Measurements from ENCODE around the gene ZNF417. TPM values are rescaled to one million over a fixed set of nuclear protein-coding genes. Genes with fewer than 3 reads are reported as not detected.

Gene ZNF417
- total and polyA plus RNA-seq, 2 of the 8 experiments (the other 6 are each of a cell fraction or from before 2014, with no cell fraction given): 5.4 to 19.2 TPM

DNA sequence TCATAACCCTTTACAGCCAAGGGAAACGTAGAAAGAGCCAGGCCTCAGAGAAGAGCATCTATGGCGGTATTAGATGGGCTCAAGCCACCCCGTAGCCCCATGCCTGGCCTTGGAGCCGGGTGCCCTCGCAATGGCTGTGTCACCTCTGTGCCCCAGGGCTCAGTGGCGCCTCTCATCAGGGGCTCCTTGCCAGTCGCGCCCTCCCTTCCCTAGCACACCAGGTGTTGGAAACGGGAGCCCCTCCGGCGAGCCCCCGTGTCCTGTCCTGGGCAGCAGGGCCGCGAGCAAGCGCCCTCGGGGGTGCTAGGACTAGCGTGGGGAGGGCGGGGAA, 30.7 kb upstream of the ZNF417 start:
- Histone ChIP-seq H2AFZ (ENCODE audit: low read length) (no peak overlapping the region), H3K36me3 (ENCODE audit: control insufficient read depth in 2 of 4, insufficient read depth in 4 of 4, low read length in 3 of 4) (peaks cover 7 to 21% (median 15%) of the 10 kb centered on the region in 4 experiments; a peak in 7 of 8 replicates), H4K91ac (replicated peaks; ENCODE audit: insufficient read length, low read length) (peak overlapping the region; percentile 26), H2AK5ac (ENCODE audit: low read depth, low read length) (0 out of 2 replicates have a peak overlapping the region, but pooled peaks have one; percentile 19), H2BK12ac (ENCODE audit: low read depth, low read length) (no peak overlapping the region), H3K4ac (replicated peaks; ENCODE audit: insufficient read length, low read depth, low read length) (no peak overlapping the region), H3K4me2 (ENCODE audit: insufficient read depth in 1 of 2, low read depth in 2 of 2, low read length in 2 of 2) (peak overlapping the region; percentile 98 to 99), H3K4me1 (replicated peaks in 1 of 4; ENCODE audit: control insufficient read depth in 3 of 4, insufficient read depth in 4 of 4, low read length in 3 of 4) (peaks cover 0 to 9% (median 2%) of the 10 kb centered on the region in 4 experiments; a peak in 5 of 7 replicates), H4K20me1 (replicated peaks in 1 of 2; ENCODE audit: control insufficient read depth in 1 of 2, insufficient read depth in 2 of 2, low read length in 2 of 2) (peaks cover 0 to 10% of the 10 kb centered on the region in 2 experiments), H2BK15ac (ENCODE audit: low read length) (no peak overlapping the region), H3K4me3 (ENCODE audit: extremely low read depth in 1 of 4, insufficient read depth in 2 of 4, low read depth in 3 of 4, low read length in 4 of 4) (peak overlapping the region; percentile 71 to 98 (median 88)), H3K27me3 (replicated peaks in 1 of 4; ENCODE audit: control insufficient read depth in 3 of 4, extremely low read depth in 1 of 4, insufficient read depth in 3 of 4, low read length in 3 of 4) (no peaks in the 10 kb centered on the region), H4K5ac (ENCODE audit: insufficient read length, low read depth, low read length) (no peak overlapping the region), H4K8ac (ENCODE audit: extremely low read depth, insufficient read depth, low read length) (peak overlapping the region; percentile 96; the same call in 1 of the 2 replicates), H3K56ac (replicated peaks; ENCODE audit: insufficient read length, low read depth, low read length) (peak overlapping the region; percentile 54), H3K27ac (ENCODE audit: low read depth, low read length) (peak overlapping the region; percentile 67; the same call in 1 of the 2 replicates), H3K23ac (ENCODE audit: insufficient read length) (no peak overlapping the region), H2BK5ac (ENCODE audit: low read depth, low read length) (peak overlapping the region; percentile 87), H3K9ac (replicated peaks in 1 of 4; ENCODE audit: extremely low read depth in 1 of 4, low read depth in 3 of 4, low read length in 3 of 4) (peak overlapping the region; percentile 83 to 92 (median 86)), H3K14ac (ENCODE audit: insufficient read length) (no peak overlapping the region), H3K9me3 (ENCODE audit: insufficient read depth in 2 of 2, low read depth in 1 of 2, low read length in 1 of 2) (peaks cover 21 to 31% of the 10 kb centered on the region in 2 experiments), H3K18ac (ENCODE audit: extremely low read depth, low read length) (0 out of 2 replicates have a peak overlapping the region, but pooled peaks have one; percentile 4), H3K23me2 (ENCODE audit: low read depth, low read length) (peaks cover 5% of the 10 kb centered on the region; the same call in 1 of the 2 replicates), H2BK120ac (replicated peaks; ENCODE audit: low read depth, low read length) (no peak overlapping the region), H3K79me2 (ENCODE audit: control insufficient read depth in 1 of 2, insufficient read depth in 2 of 2, low read length in 2 of 2) (peaks cover 29 to 54% of the 10 kb centered on the region in 2 experiments), H3K79me1 (ENCODE audit: low read depth, low read length) (peaks cover 30% of the 10 kb centered on the region), H2BK20ac (ENCODE audit: low read length) (no peak overlapping the region)
- DNase-seq (ENCODE audit: low read depth in 1 of 2, low spot score in 2 of 2) (no peak), FAIRE-seq (no peak)
- ChIA-PET POLR2A (ENCODE audit: partially characterized antibody) (interaction anchor here (0.9 to 1.0 kb wide), 3 partner anchors 12 to 111 kb away, joined by 3 to 5 read pairs (median 4); partner anchors contain the start of genes ZNF417 and ZNF418), CTCF (ENCODE audit: partially characterized antibody) (interaction anchor here (1.6 kb wide), 1 partner anchor 16 kb away, joined by 3 read pairs; no protein-coding TSS in a partner anchor)
- TF ChIP-seq SP2 (IDR thresholded peaks at IDR 0.05; ENCODE audit: low read length) (no peak), HDAC6 (IDR thresholded peaks at IDR 0.05; ENCODE audit: low read depth, low read length) (no peak), CEBPB (IDR thresholded peaks at IDR 0.05; ENCODE audit: low read depth, low read length) (no peak), POU5F1 (IDR thresholded peaks at IDR 0.05; ENCODE audit: low read depth, low read length) (no peak), GTF2F1 (IDR thresholded peaks at IDR 0.05; ENCODE audit: borderline replicate concordance, low read depth, low read length) (no peak), TBP (IDR thresholded peaks at IDR 0.05; ENCODE audit: low read depth, low read length) (no peak), YY1 (IDR thresholded peaks at IDR 0.05; ENCODE audit: low read depth, low read length) (no peak), ZNF274 (IDR thresholded peaks at IDR 0.05; ENCODE audit: borderline replicate concordance, extremely low read depth, low read length) (no peak), TCF12 (IDR thresholded peaks at IDR 0.05; ENCODE audit: low read depth, low read length) (no peak), MAFK (IDR thresholded peaks at IDR 0.05; ENCODE audit: low read depth, low read length) (no peak), BACH1 (IDR thresholded peaks at IDR 0.05; ENCODE audit: low read length) (no peak), ATF3 (IDR thresholded peaks at IDR 0.05; ENCODE audit: insufficient read depth, low read depth, low read length) (no peak), RFX5 (IDR thresholded peaks at IDR 0.05; ENCODE audit: borderline replicate concordance, low read depth, low read length) (no peak)
- TF ChIP-seq, protein P1, sequence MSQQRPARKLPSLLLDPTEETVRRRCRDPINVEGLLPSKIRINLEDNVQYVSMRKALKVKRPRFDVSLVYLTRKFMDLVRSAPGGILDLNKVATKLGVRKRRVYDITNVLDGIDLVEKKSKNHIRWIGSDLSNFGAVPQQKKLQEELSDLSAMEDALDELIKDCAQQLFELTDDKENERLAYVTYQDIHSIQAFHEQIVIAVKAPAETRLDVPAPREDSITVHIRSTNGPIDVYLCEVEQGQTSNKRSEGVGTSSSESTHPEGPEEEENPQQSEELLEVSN (IDR thresholded peaks at IDR 0.05): no peak
- 3% methylated on average over 14 of the region's 18 CpGs; no CpG with 5 or more reads in 1 of the 2 experiments for WGBS, 2 experiments (ENCODE audit: extremely low coverage in 1 of 2, insufficient coverage in 1 of 2, insufficient read length in 1 of 2, insufficient replicate concordance in 2 of 2, low coverage in 1 of 2, low lambda C conversion rate in 2 of 2, missing lambda C conversion rate in 1 of 2)
